ENCODE results near the gene LINC00632.
A peak's percentile ranks its signal among the peaks of the same experiment; 100 is the strongest.

Gene LINC00632

DNA sequence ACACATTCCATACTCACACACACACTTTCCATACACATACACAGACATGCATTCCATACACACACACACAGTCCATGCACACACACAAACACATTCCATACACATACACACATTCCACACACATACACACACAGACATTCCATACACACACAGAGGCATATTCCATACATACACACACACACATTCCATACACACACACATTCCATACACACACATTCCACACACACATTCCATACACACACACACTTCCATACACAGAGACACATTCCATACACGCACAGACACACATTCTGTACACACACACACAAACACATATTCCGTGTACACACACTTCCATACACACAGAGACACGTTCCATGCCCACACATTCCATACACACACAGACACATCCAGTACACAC lies 14.8 kb downstream of the LINC00632 start:
- no peak overlapping the region for H3K4me3 Mint-ChIP-seq
- no peaks in the 10 kb centered on the region for H3K9me3 Mint-ChIP-seq
- no peaks in the 10 kb centered on the region for H3K27me3 Mint-ChIP-seq
- no peaks in the 10 kb centered on the region for H3K36me3 Mint-ChIP-seq
- no peak overlapping the region for H3K27ac Mint-ChIP-seq
- DNase-seq (ENCODE audit: low spot score in 2 of 2) (no peak), ATAC-seq (ENCODE audit: low read depth) (no peak)
- no peaks in the 10 kb centered on the region for H3K4me1 Mint-ChIP-seq

DNA sequence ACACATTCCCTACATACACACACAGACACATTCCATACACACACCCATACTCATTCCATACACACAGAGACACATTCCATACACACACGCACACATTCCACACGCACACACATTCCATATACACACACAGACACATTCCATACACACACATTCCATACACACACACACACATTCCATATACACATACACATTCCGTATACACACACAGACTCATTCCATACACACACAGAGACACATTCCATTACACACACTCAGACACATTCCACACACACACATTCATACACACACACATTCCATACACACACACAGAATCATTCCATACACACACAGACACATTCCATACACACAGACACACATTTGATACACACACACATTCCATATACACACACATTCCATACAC lies 15.2 kb downstream of the LINC00632 start:
- ATAC-seq (ENCODE audit: low read depth): no peak
- Mint-ChIP-seq H3K36me3 (no peaks in the 10 kb centered on the region), H3K27me3 (no peaks in the 10 kb centered on the region), H3K27ac (no peak overlapping the region), H3K4me3 (no peak overlapping the region), H3K9me3 (no peaks in the 10 kb centered on the region), H3K4me1 (no peaks in the 10 kb centered on the region)
- no peak for DNase-seq (ENCODE audit: low spot score in 2 of 2)

DNA sequence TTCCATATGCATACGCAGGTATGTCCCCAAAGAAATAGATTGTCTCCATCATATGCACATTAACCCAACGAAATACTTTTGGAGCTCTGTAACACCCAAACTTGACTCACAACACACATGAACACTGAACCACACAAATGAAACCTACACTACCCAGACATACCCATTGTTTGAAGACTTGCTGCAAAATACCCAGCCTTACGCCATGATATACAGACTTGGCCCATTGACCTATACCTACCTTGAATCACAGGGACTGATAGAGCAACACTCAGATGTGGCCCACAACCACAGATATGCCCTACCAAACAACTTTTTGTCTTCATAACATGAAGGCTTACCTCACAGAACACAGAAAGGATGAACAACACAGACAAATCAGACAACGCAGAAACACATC lies 15.9 kb downstream of the LINC00632 start:
- no peaks in the 10 kb centered on the region for H3K36me3 Mint-ChIP-seq
- H3K4me3 Mint-ChIP-seq: no peak overlapping the region
- H3K4me1 Mint-ChIP-seq: no peaks in the 10 kb centered on the region
- no peaks in the 10 kb centered on the region for H3K27me3 Mint-ChIP-seq
- DNase-seq (ENCODE audit: low spot score in 2 of 2): no peak
- no peak overlapping the region for H3K27ac Mint-ChIP-seq
- H3K9me3 Mint-ChIP-seq: no peaks in the 10 kb centered on the region
- ATAC-seq (ENCODE audit: low read depth): no peak

DNA sequence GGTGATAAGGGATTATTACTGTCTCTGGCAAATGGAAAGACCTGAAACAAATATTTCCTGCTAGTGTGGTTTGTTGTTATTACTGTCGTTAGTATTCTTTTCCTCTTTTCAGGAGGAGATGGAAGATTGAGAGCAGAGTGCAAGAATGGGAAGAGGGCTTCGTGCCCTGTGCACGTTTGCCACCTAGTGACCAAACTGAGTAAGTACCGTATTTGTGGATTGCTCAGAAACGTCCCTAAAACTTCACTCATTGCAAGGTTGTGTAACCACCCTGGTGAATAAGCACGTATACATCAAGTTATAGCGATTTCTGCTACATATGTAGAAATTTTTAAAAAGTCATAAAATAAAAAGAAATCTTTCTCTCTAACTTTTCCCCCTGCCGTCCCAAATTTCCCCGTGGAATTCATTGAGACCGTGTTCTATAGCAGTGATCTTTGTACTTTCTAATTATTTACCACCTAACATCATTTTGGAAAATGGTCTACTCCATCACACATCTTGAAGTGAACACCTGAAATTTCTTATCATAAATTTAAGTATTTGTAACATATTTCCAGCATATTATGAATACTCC lies 24.3 kb downstream of the LINC00632 start:
- no peaks in the 10 kb centered on the region for H3K27me3 Mint-ChIP-seq
- H3K4me3 Mint-ChIP-seq: no peak overlapping the region
- ATAC-seq (ENCODE audit: low read depth) (no peak), DNase-seq (ENCODE audit: low spot score in 2 of 2) (no peak)
- no peaks in the 10 kb centered on the region for H3K36me3 Mint-ChIP-seq
- no peaks in the 10 kb centered on the region for H3K4me1 Mint-ChIP-seq
- no peak overlapping the region for H3K27ac Mint-ChIP-seq
- H3K9me3 Mint-ChIP-seq: no peaks in the 10 kb centered on the region

DNA sequence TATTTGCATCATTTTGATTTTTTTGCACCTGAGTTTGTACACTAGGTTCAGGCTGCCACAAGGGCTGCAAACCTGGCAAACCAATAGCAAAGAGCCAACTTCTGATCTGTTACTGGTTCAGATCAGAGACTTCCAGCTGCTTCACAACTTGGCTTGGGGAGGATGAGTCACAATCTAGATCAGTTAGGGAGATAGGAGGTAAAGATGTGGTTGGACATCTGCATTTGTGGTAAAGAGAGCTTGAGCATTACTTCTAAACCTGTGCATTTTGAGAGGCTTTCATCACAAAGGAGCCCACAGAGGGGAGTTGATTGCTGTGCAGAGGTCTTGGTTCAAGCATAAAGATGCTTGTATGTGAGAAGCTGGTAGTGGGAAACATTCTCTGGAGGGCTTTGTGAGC lies 34.5 kb downstream of the LINC00632 start:
- H3K4me3 Mint-ChIP-seq: no peak overlapping the region

DNA sequence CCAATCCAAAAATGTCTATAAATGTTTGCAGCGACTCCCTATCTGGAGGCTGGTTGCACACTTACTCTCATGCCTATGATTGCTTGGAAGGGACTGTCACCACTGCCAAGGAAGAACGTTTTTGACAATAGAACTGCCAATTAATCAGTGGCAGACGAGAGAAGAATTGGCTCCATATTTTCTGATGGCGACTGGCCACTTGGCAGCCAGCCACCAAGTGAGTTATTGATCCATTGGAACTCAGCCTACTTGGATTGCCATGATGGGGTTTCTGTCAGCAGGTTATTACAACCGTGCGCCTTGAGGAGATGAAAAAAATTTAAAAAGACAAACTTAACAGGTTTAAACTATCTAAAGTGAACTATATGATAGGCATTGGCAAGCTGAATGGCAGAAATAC lies 47.4 kb downstream of the LINC00632 start:
- ATAC-seq (ENCODE audit: low read depth): no peak
- H3K4me1 Mint-ChIP-seq: no peaks in the 10 kb centered on the region
- H3K9me3 Mint-ChIP-seq: no peaks in the 10 kb centered on the region
- no peak overlapping the region for H3K27ac Mint-ChIP-seq
- H3K36me3 Mint-ChIP-seq: no peaks in the 10 kb centered on the region
- H3K27me3 Mint-ChIP-seq: no peaks in the 10 kb centered on the region
- no peak overlapping the region for H3K4me3 Mint-ChIP-seq
- no peak for DNase-seq (ENCODE audit: low spot score in 2 of 2)

More for the DNA sequence above, 34.5 kb downstream of the LINC00632 start:
- DNase-seq (ENCODE audit: low spot score in 2 of 2) (no peak), ATAC-seq (ENCODE audit: low read depth) (no peak)
- Mint-ChIP-seq H3K27me3 (peaks cover 2% of the 10 kb centered on the region), H3K9me3 (no peaks in the 10 kb centered on the region), H3K27ac (no peak overlapping the region), H3K4me1 (no peaks in the 10 kb centered on the region), H3K36me3 (peaks cover 1% of the 10 kb centered on the region)

DNA sequence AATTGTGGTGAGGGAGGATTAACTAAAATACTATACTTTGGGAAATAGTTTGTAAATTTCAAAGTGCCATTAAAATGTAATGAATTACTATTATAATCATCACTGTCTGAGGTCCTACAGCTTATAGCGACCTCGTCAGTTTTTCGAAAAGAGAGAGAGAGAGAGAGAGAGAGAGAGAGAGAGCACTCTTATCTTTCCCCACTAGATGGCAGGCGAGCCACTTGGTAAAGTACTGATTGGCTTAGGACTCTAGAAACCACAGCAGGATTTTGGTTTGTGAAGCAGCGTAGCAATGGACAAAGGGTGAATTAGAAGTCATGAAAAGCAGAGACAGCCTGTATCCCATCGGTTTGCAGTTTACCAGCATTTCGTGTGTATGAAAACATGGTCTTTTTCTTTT lies 52.5 kb downstream of the LINC00632 start:
- Mint-ChIP-seq H3K27me3 (peaks cover 1% of the 10 kb centered on the region), H3K4me1 (no peaks in the 10 kb centered on the region), H3K9me3 (no peaks in the 10 kb centered on the region), H3K4me3 (no peak overlapping the region), H3K36me3 (no peaks in the 10 kb centered on the region), H3K27ac (no peak overlapping the region)
- no peak for ATAC-seq (ENCODE audit: low read depth)
- DNase-seq (ENCODE audit: low spot score in 2 of 2): peak in 1 of 2 donors; percentile 22

DNA sequence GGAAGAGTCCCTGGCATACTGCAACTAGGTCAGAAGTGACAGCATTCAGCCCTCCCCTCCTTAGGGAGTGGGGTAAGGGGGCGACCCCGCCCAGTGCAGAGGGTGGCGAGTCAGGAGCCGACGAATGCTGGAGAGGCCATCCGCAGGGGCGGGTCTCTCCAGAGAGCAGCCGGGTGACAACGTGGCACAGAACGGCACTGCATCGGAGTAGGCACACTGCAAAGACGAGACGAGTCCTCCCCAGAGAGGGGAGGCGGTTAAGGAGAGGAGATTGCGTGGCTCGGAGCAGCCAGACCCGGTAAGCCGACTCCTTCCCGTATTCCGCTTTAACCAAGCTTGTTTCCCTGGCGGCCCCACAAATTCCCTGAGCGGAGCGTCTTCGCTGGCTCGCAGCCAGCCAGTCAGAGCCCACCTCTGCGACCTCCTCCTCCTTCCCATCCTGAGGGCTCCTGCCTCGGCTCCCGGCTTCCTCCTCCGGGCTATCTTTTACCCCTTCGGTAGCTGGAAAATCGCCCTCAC lies 54.9 kb downstream of the LINC00632 start:
- no peak for ATAC-seq (ENCODE audit: low read depth)
- Mint-ChIP-seq H3K4me3 (no peak overlapping the region), H3K36me3 (no peaks in the 10 kb centered on the region), H3K27me3 (peaks cover 1% of the 10 kb centered on the region), H3K9me3 (no peaks in the 10 kb centered on the region), H3K27ac (no peak overlapping the region), H3K4me1 (no peaks in the 10 kb centered on the region)
- no peak for DNase-seq (ENCODE audit: low spot score in 2 of 2)

DNA sequence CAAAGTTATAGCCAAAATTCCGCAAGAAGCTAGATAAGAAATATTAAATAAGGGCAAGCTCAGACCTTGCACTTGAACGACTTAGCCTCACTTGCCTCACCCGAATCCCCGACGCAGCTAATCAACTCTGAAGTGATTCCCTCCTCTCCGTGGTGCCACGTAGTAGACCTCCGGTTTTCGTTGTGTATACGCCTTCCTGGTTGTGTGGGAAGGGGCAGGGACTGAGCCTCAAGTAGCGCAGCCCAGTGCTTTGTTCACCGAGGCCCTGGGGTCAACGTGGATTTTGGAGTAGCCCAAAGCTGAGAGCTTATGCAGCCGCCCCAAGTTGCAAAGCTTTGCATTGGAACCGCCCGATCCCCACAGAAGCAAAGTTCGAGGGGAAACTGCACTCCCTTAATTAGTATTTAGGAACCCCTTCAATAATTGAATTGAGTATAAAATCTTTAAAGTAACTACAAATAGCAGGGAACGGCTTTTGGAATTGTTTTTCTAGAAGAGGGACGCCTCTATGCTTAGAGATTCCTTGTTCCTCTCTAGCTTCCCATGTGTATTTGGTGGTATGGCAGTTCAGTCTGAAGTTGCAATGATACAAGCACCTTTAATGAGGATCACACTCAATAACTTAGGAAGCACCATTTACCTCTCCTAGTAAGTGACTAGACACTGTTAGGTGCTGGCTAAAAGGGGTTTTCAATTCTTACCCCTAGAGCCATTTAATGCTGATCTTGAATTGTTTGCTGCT lies 55.7 kb downstream of the LINC00632 start:
- H3K27me3 Mint-ChIP-seq: peaks cover 1% of the 10 kb centered on the region
- H3K4me3 Mint-ChIP-seq: no peak overlapping the region
- no peak for ATAC-seq (ENCODE audit: low read depth)
- H3K4me1 Mint-ChIP-seq: no peaks in the 10 kb centered on the region
- no peaks in the 10 kb centered on the region for H3K36me3 Mint-ChIP-seq
- no peak for DNase-seq (ENCODE audit: low spot score in 2 of 2)
- no peaks in the 10 kb centered on the region for H3K9me3 Mint-ChIP-seq
- no peak overlapping the region for H3K27ac Mint-ChIP-seq

DNA sequence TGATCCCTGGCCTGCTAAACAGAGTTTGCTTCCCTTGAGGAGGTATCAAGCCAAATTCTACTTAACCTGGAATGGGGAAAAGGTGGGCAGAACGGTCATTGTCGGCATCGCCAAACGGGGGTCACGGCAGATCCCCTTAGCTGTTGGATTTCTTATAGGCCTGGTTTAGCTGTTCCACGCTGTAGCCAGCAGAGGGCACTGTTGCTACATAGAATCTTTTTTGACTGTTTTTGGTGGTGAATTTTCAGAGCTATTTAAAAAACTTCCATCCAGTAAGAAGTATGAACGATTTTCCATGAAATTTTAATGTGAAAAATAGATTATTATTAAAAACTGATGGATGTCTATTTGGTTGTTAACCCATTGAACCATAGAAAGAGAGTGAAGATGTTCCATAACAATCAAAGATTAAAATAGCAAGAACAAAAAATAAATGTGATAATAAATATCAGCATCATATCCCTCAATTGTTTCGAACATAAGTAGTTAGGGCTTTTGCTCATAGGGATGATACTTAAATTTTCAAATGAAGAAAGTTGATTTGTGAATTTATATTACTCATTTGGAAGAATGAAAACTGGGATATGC lies 56.6 kb downstream of the LINC00632 start:
- no peak for ATAC-seq (ENCODE audit: low read depth)
- H3K4me1 Mint-ChIP-seq: no peaks in the 10 kb centered on the region
- H3K36me3 Mint-ChIP-seq: no peaks in the 10 kb centered on the region
- no peak overlapping the region for H3K4me3 Mint-ChIP-seq
- no peak overlapping the region for H3K27ac Mint-ChIP-seq
- DNase-seq (ENCODE audit: low spot score in 2 of 2): peak; percentile 1 to 44
- H3K27me3 Mint-ChIP-seq: peaks cover 1% of the 10 kb centered on the region
- no peaks in the 10 kb centered on the region for H3K9me3 Mint-ChIP-seq

DNA sequence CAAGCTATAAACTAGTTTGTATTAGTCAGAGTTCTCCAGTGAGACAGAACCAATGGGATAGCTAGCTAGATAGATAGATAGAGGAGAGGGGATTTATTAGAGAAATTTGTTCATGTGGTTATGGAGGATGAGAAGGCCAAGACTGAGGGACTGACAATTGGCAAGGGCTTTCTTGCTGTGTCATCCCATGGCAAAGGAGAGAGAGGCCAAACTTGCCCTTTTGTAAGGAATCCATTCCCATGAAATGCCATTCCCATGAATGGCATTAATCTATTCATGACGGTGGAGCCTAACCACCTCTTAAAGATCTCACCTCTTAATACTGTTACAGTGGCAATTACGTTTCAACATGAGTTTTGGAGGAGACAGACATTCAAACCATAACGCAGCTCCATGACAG lies 58.1 kb downstream of the LINC00632 start:
- no peak overlapping the region for H3K4me3 Mint-ChIP-seq
- no peaks in the 10 kb centered on the region for H3K36me3 Mint-ChIP-seq
- no peaks in the 10 kb centered on the region for H3K4me1 Mint-ChIP-seq
- H3K27ac Mint-ChIP-seq: no peak overlapping the region
- no peaks in the 10 kb centered on the region for H3K9me3 Mint-ChIP-seq
- no peaks in the 10 kb centered on the region for H3K27me3 Mint-ChIP-seq
- ATAC-seq (ENCODE audit: low read depth): no peak
- no peak for DNase-seq (ENCODE audit: low spot score in 2 of 2)

DNA sequence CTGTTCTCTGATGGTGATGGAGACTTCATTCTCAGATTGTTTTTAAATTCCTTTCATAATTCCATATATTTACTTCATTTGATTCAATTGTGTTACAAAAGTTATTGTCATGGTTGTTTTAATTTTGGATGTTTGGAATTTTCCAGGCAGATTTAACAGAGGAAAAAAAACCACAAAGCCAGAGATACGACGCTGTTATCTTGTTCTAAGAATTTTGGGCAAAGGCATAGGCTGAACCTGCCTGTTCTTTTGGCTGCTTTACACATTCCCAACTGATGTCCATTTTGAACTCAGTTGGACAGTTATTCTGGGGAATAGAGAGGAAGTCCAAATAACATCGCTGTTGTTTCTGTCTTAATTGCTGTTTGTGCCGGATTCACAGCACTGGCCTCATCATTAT lies 65.7 kb downstream of the LINC00632 start:
- no peak overlapping the region for H3K27ac Mint-ChIP-seq
- H3K4me1 Mint-ChIP-seq: no peaks in the 10 kb centered on the region
- DNase-seq (ENCODE audit: low spot score in 2 of 2) (no peak), ATAC-seq (ENCODE audit: low read depth) (no peak)
- H3K4me3 Mint-ChIP-seq: no peak overlapping the region
- H3K27me3 Mint-ChIP-seq: no peaks in the 10 kb centered on the region
- H3K36me3 Mint-ChIP-seq: no peaks in the 10 kb centered on the region
- no peaks in the 10 kb centered on the region for H3K9me3 Mint-ChIP-seq

DNA sequence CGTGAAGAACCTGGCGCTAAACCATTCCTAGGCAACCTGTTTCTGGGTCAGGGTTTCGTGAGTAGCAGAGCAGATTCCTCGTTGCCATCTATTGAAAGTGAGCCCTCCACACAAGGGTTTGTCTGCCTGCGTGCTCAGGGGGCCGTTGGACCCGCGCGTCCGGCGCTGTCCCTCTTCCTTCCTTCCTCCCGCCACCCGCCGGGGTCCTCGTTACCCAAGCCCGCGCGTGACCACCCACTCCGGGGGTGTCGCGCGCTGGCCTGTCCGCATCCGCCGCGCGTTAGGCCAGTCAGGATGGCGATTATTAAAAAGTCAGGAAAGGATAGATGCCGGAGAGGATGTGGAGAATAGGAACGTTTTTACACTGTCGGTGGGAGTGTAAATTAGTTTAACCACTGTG lies 66.8 kb downstream of the LINC00632 start:
- H3K4me1 Mint-ChIP-seq: no peaks in the 10 kb centered on the region
- H3K36me3 Mint-ChIP-seq: no peaks in the 10 kb centered on the region
- DNase-seq (ENCODE audit: low spot score in 2 of 2): no peak
- no peaks in the 10 kb centered on the region for H3K9me3 Mint-ChIP-seq
- ATAC-seq (ENCODE audit: low read depth): no peak
- no peak overlapping the region for H3K27ac Mint-ChIP-seq
- no peak overlapping the region for H3K4me3 Mint-ChIP-seq
- no peaks in the 10 kb centered on the region for H3K27me3 Mint-ChIP-seq

DNA sequence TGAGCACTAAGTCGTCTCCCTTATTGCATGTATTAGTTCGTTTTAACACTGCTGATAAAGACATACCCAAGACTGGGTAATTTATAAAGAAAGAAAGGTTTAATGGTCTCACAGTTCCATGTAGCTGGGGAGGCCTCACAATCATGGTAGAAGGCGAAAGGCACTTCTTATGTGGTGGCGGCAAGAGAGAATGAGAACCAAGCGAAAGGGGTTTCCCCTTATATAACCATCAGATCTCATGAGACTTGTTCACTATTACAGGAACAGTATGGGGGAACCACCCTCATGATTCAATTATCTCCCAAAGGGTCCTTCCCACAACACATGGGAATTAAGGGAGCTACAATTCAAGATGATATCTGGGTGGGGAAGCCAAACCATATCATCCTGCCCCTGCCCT lies 85.1 kb downstream of the LINC00632 start:
- H3K27ac Mint-ChIP-seq: no peak overlapping the region
- no peaks in the 10 kb centered on the region for H3K36me3 Mint-ChIP-seq
- H3K9me3 Mint-ChIP-seq: no peaks in the 10 kb centered on the region
- ATAC-seq (ENCODE audit: low read depth) (no peak), DNase-seq (ENCODE audit: low spot score in 2 of 2) (no peak)
- no peaks in the 10 kb centered on the region for H3K27me3 Mint-ChIP-seq
- no peaks in the 10 kb centered on the region for H3K4me1 Mint-ChIP-seq
- no peak overlapping the region for H3K4me3 Mint-ChIP-seq

DNA sequence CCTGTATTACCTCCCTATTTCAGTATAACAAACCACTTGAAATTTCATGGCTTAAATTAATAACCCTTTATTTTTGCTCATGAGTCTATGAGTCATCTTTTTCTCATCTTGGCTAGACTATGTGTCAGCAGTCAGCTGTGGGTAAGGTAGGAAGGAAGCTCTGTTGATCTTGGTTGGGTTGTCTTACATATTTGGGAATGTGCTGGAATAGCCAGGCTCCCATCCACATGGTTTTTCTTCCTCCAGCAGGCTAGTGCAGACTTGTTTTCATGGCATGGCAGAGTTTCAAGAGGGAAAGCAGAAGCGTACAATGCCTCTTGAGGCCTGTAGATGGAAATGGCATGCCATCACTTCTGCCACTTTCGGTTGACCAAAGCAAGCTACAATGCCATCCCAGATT lies 89.7 kb downstream of the LINC00632 start:
- no peak overlapping the region for H3K4me3 Mint-ChIP-seq
- no peak for ATAC-seq (ENCODE audit: low read depth)
- no peaks in the 10 kb centered on the region for H3K9me3 Mint-ChIP-seq
- H3K36me3 Mint-ChIP-seq: no peaks in the 10 kb centered on the region
- H3K27ac Mint-ChIP-seq: no peak overlapping the region
- DNase-seq (ENCODE audit: low spot score in 2 of 2): no peak
- H3K27me3 Mint-ChIP-seq: no peaks in the 10 kb centered on the region
- H3K4me1 Mint-ChIP-seq: no peaks in the 10 kb centered on the region
